OCI-LY1 (cell line): ENCODE measurements around the gene CAMK2A.

Source experiments
- EZH2 ChIP-seq: fragments of 200-600 bp; sonication (generic), shearing (Covaris generic); IDR thresholded peaks from 2 replicates; pipeline ENCODE4 v1.8.0; 2017; ENCODE audit warnings: borderline replicate concordance, mixed run types, mild to moderate bottlenecking, antibody characterized with exemption, low read length, moderate library complexity, mixed read lengths
- TF ChIP-seq, protein P1 (sequence below): fragments of 200-600 bp; sonication (generic), shearing (Covaris generic); IDR thresholded peaks from 2 replicates; pipeline ENCODE4 v1.5.1; 2017; ENCODE audit warnings: mild to moderate bottlenecking, antibody characterized with exemption, low read length, moderate library complexity, mixed read lengths

DNA sequence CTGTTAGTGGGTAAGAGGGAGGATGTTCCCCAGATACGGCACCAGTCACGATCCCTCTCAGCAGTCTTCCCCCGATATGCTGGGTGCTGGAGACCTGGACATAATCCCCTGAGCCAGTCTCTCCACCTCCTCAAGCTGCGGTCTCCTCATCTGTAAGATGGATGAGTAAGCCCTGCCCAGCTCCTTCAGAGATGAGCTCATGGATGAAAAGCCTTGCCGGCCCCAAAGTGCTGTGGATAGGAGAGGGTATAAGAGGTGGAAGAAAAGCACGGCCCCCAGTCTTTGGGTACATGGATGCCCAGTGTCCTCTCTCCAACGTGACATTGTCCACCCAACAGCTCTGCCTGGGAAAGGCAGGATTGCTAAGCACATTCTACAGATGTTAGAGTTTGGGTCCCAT lies 4.5 kb downstream of the CAMK2A start:
- TF ChIP-seq, protein P1, sequence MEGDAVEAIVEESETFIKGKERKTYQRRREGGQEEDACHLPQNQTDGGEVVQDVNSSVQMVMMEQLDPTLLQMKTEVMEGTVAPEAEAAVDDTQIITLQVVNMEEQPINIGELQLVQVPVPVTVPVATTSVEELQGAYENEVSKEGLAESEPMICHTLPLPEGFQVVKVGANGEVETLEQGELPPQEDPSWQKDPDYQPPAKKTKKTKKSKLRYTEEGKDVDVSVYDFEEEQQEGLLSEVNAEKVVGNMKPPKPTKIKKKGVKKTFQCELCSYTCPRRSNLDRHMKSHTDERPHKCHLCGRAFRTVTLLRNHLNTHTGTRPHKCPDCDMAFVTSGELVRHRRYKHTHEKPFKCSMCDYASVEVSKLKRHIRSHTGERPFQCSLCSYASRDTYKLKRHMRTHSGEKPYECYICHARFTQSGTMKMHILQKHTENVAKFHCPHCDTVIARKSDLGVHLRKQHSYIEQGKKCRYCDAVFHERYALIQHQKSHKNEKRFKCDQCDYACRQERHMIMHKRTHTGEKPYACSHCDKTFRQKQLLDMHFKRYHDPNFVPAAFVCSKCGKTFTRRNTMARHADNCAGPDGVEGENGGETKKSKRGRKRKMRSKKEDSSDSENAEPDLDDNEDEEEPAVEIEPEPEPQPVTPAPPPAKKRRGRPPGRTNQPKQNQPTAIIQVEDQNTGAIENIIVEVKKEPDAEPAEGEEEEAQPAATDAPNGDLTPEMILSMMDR, result no peak
- no peak for TF ChIP-seq EZH2
